ENCODE data around the gene CELA3B. TPM values are rescaled to one million over a fixed set of nuclear protein-coding genes. Genes with fewer than 3 reads are reported as not detected.

The CELA3B gene
- total RNA-seq, 1 experiment from 2014 or later: not detected

- Histone ChIP-seq H3K4me3 (ENCODE audit: low read depth, low read length) (no peak overlapping the region), H3K27me3 (replicated peaks; ENCODE audit: control insufficient read depth, insufficient read depth, low read length) (no peaks in the 10 kb centered on the region), H3K9me3 (no peaks in the 10 kb centered on the region), H3K4me1 (peaks cover 1% of the 10 kb centered on the region), H3K36me3 (ENCODE audit: control insufficient read depth, insufficient read depth, low read length) (no peaks in the 10 kb centered on the region)
- Mint-ChIP-seq H3K4me1 (ENCODE audit: low read depth, unreplicated experiment) (peaks cover 7% of the 10 kb centered on the region), H3K27ac (ENCODE audit: unreplicated experiment) (no peak overlapping the region), H3K36me3 (ENCODE audit: insufficient read depth, unreplicated experiment) (no peaks in the 10 kb centered on the region), H3K27me3 (ENCODE audit: insufficient read depth, unreplicated experiment) (no peaks in the 10 kb centered on the region), H3K4me3 (ENCODE audit: unreplicated experiment) (no peak overlapping the region), H3K9me3 (ENCODE audit: unreplicated experiment) (no peaks in the 10 kb centered on the region)
- no peak for DNase-seq
- BruUV-seq (replicated peaks): no TSS peak
- peak; percentile 5 to 23 for TF ChIP-seq CTCF (IDR thresholded peaks at IDR 0.05; ENCODE audit: insufficient read depth in 1 of 2, low read depth in 1 of 2, low read length in 1 of 2, severe bottlenecking in 1 of 2, unreplicated experiment in 1 of 2)
- ChIA-PET CTCF (no interaction called here), POLR2A (no interaction called here)
- intact Hi-C loops (cut with micrococcal nuclease; ENCODE audit: unreplicated experiment): no loop called here
Measured at GRCh38 chr1:22018583-22019559, 42.0 kb downstream of the CELA3B start.

GRCh38 chr1:22021061-22021460 is 44.2 kb downstream of the CELA3B start:
- Mint-ChIP-seq H3K4me3 (ENCODE audit: unreplicated experiment) (no peak overlapping the region), H3K36me3 (ENCODE audit: insufficient read depth, unreplicated experiment) (peaks cover 16% of the 10 kb centered on the region), H3K27ac (ENCODE audit: unreplicated experiment) (no peak overlapping the region), H3K27me3 (ENCODE audit: insufficient read depth, unreplicated experiment) (no peaks in the 10 kb centered on the region), H3K9me3 (ENCODE audit: unreplicated experiment) (no peaks in the 10 kb centered on the region), H3K4me1 (ENCODE audit: low read depth, unreplicated experiment) (peaks cover 7% of the 10 kb centered on the region)
- intact Hi-C loops (cut with micrococcal nuclease; ENCODE audit: unreplicated experiment): no loop called here
- Histone ChIP-seq H3K9me3 (no peaks in the 10 kb centered on the region), H3K4me1 (peaks cover 6% of the 10 kb centered on the region), H3K4me3 (ENCODE audit: low read depth, low read length) (no peak overlapping the region), H3K27me3 (replicated peaks; ENCODE audit: control insufficient read depth, insufficient read depth, low read length) (no peaks in the 10 kb centered on the region), H3K36me3 (ENCODE audit: control insufficient read depth, insufficient read depth, low read length) (no peaks in the 10 kb centered on the region)
- POLR2A ChIA-PET: no interaction called here
- no peak for DNase-seq
- TF ChIP-seq CTCF (IDR thresholded peaks at IDR 0.05; ENCODE audit: insufficient read depth in 1 of 2, low read depth in 1 of 2, low read length in 1 of 2, severe bottlenecking in 1 of 2, unreplicated experiment in 1 of 2): no peak
- BruUV-seq (replicated peaks): no TSS peak
- CTCF ChIA-PET: no interaction called here

- H3K27me3 Mint-ChIP-seq (ENCODE audit: insufficient read depth, unreplicated experiment): no peaks in the 10 kb centered on the region
- Histone ChIP-seq H3K27me3 (replicated peaks; ENCODE audit: control insufficient read depth, insufficient read depth, low read length) (no peaks in the 10 kb centered on the region), H3K36me3 (ENCODE audit: control insufficient read depth, insufficient read depth, low read length) (no peaks in the 10 kb centered on the region), H3K4me1 (peaks cover 18% of the 10 kb centered on the region), H3K4me3 (ENCODE audit: low read depth, low read length) (peak overlapping the region; percentile 85), H3K9me3 (no peaks in the 10 kb centered on the region)
- ChIA-PET CTCF (interaction anchor here (0.5 to 2.0 kb wide), 5 partner anchors 28 to 393 kb away, joined by 3 to 10 read pairs (median 3); partner anchors contain the start of gene CDC42), POLR2A (interaction anchor here (0.7 to 1.9 kb wide), 4 partner anchors 27 to 128 kb away, joined by 3 to 19 read pairs (median 4); partner anchors contain the start of gene CDC42)
- TF ChIP-seq CTCF (IDR thresholded peaks at IDR 0.05; ENCODE audit: insufficient read depth in 1 of 2, low read depth in 1 of 2, low read length in 1 of 2, severe bottlenecking in 1 of 2, unreplicated experiment in 1 of 2): no peak
- H3K27ac Mint-ChIP-seq (ENCODE audit: unreplicated experiment): peak overlapping the region; percentile 80
- DNase-seq: peak; percentile 36 to 75
- H3K9me3 Mint-ChIP-seq (ENCODE audit: unreplicated experiment): no peaks in the 10 kb centered on the region
- peaks cover 20% of the 10 kb centered on the region for H3K4me1 Mint-ChIP-seq (ENCODE audit: low read depth, unreplicated experiment)
- H3K4me3 Mint-ChIP-seq (ENCODE audit: unreplicated experiment): peak overlapping the region; percentile 84
- H3K36me3 Mint-ChIP-seq (ENCODE audit: insufficient read depth, unreplicated experiment): peaks cover 18% of the 10 kb centered on the region
- BruUV-seq (replicated peaks): TSS peak; percentile 81
- intact Hi-C loops (cut with micrococcal nuclease; ENCODE audit: unreplicated experiment): loop anchor here (1.0 kb wide), 1 partner anchor 28 kb away; the partner anchor contains the start of gene CDC42
Measured at GRCh38 chr1:22024485-22025367, 47.9 kb downstream of the CELA3B start.
